HEK293T (cell line): ENCODE data around the gene MYH1.

Source experiments
- ARNT ChIP-seq: fragments of 450-650 bp; IDR thresholded peaks from 2 replicates; pipeline ENCODE4 v1.6.1; 2017; ENCODE audit warnings: mild to moderate bottlenecking
- BHLHE40 ChIP-seq: fragments of 450-650 bp; IDR thresholded peaks from 2 replicates; pipeline ENCODE4 v1.6.1; 2016; ENCODE audit warnings: mild to moderate bottlenecking, moderate library complexity, borderline replicate concordance
- ELF4 ChIP-seq: fragments of 450-650 bp; IDR thresholded peaks from 2 replicates; pipeline ENCODE4 v1.6.1; 2017; ENCODE audit warnings: antibody characterized with exemption
- FOXA1 ChIP-seq: fragments of 450-650 bp; IDR thresholded peaks from 2 replicates; pipeline ENCODE4 v1.6.1; 2016; ENCODE audit warnings: mild to moderate bottlenecking
- FOXK2 ChIP-seq: fragments of 450-650 bp; IDR thresholded peaks from 2 replicates; pipeline ENCODE4 v1.6.1; 2016; ENCODE audit warnings: mild to moderate bottlenecking
- FOXM1 ChIP-seq: fragments of 450-650 bp; IDR thresholded peaks from 2 replicates; pipeline ENCODE4 v1.6.1; 2017; ENCODE audit warnings: mild to moderate bottlenecking, borderline replicate concordance
- HDGF ChIP-seq: fragments of 450-650 bp; IDR thresholded peaks from 2 replicates; pipeline ENCODE4 v1.6.1; 2017; ENCODE audit warnings: antibody characterized with exemption, borderline replicate concordance
- LEF1 ChIP-seq: fragments of 450-650 bp; IDR thresholded peaks from 2 replicates; pipeline ENCODE4 v1.6.1; 2017; ENCODE audit warnings: mild to moderate bottlenecking, borderline replicate concordance
- NFRKB ChIP-seq: fragments of 450-650 bp; IDR thresholded peaks from 2 replicates; pipeline ENCODE4 v1.6.1; 2016; ENCODE audit warnings: mild to moderate bottlenecking, moderate library complexity
- PKNOX1 ChIP-seq: fragments of 450-650 bp; IDR thresholded peaks from 2 replicates; pipeline ENCODE4 v1.6.1; 2016
- SP1 ChIP-seq: fragments of 450-650 bp; IDR thresholded peaks from 2 replicates; pipeline ENCODE4 v1.6.1; 2017
- SUZ12 ChIP-seq: fragments of 450-650 bp; IDR thresholded peaks from 2 replicates; pipeline ENCODE4 v1.6.1; 2016; ENCODE audit warnings: mild to moderate bottlenecking
- TARDBP ChIP-seq: fragments of 450-650 bp; IDR thresholded peaks from 2 replicates; pipeline ENCODE4 v1.6.1; 2016
- ZNF384 ChIP-seq: fragments of 450-650 bp; IDR thresholded peaks from 2 replicates; pipeline ENCODE4 v1.6.1; 2016

- TF ChIP-seq FOXK2 (no peak), HDGF (no peak), NFRKB (no peak), ARNT (no peak), PKNOX1 (no peak), BHLHE40 (no peak), SP1 (no peak), SUZ12 (no peak), FOXM1 (no peak), ELF4 (no peak), TARDBP (no peak), ZNF384 (no peak), FOXA1 (no peak), LEF1 (no peak)
These were observed 46.5 kb downstream of the MYH1 start for GRCh38 chr17:10471858-10472257.
